Measurements from ENCODE around the gene TNFAIP1. TPM values are rescaled to one million over a fixed set of nuclear protein-coding genes. Genes with fewer than 3 reads are reported as not detected.

Gene TNFAIP1
- polyA plus RNA-seq, 1 donor (not counting 4 experiments of a cell fraction or from before 2014, with no cell fraction given), result 84.6 TPM

DNA sequence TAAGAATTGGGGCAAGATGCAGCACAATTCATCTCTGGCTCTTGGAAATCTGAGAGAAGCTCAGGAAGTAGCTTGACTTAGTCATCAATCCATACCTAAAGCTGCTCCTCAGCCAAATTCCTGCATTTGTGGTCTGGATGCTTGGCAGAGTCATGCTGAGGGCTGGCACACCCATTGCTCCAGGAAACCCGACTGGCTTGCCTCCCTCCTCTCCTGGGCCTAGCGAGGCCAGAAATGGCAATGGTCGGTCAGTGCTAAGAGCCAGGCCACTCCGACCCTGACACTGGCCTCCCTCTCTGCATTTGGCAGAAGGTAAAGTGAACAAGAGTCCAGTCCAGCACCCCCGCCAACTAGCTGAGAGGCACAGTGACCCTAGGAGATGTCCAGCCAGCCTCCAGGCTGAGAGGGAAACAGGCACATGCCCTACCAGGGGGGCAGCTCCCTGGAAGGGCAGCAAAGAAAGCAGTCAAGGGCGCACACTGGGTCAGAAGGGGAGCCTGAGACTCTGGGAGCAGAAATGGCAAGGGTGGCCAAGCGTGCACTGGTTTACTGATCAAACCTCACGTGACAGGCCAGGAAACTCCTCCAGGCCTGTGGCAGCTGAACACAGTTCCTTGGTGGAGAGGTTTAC lies 11.8 kb downstream of the TNFAIP1 start:
- Histone ChIP-seq H3K4me2 (ENCODE audit: control insufficient read depth, extremely low read depth, insufficient read depth, low read depth, low read length) (peak overlapping the region; percentile 45), H3K79me2 (ENCODE audit: control insufficient read depth, insufficient read depth, low read length) (peaks cover 5% of the 10 kb centered on the region), H3K36me3 (ENCODE audit: control insufficient read depth in 2 of 2, extremely low read depth in 1 of 2, insufficient read depth in 2 of 2, low read length in 2 of 2) (peaks cover 45 to 57% of the 10 kb centered on the region in 2 experiments), H3K9me1 (ENCODE audit: control insufficient read depth, extremely low read depth, insufficient read depth, low read length) (no peaks in the 10 kb centered on the region), H3K4me3 (ENCODE audit: control insufficient read depth in 2 of 3, extremely low read depth in 1 of 3, insufficient read depth in 2 of 3, low read depth in 1 of 3, low read length in 3 of 3) (no peak overlapping the region), H4K20me1 (ENCODE audit: control insufficient read depth, extremely low read depth, insufficient read depth, low read length) (no peaks in the 10 kb centered on the region), H3K4me1 (ENCODE audit: control insufficient read depth, extremely low read depth, insufficient read depth, low read length) (peaks cover 29% of the 10 kb centered on the region), H2AFZ (ENCODE audit: control insufficient read depth, low read length) (no peak overlapping the region), H3K9me3 (ENCODE audit: control insufficient read depth, low read depth, low read length) (no peaks in the 10 kb centered on the region), H3K27me3 (ENCODE audit: control insufficient read depth, extremely low read depth, insufficient read depth, low read length) (no peaks in the 10 kb centered on the region), H3K9ac (ENCODE audit: control insufficient read depth, extremely low read depth, insufficient read depth, low read length) (peak overlapping the region; percentile 43), H3K27ac (ENCODE audit: control insufficient read depth, insufficient read depth, low read length) (peak overlapping the region; percentile 58)
- FAIRE-seq, result peak; percentile 100
- TF ChIP-seq, protein P1, sequence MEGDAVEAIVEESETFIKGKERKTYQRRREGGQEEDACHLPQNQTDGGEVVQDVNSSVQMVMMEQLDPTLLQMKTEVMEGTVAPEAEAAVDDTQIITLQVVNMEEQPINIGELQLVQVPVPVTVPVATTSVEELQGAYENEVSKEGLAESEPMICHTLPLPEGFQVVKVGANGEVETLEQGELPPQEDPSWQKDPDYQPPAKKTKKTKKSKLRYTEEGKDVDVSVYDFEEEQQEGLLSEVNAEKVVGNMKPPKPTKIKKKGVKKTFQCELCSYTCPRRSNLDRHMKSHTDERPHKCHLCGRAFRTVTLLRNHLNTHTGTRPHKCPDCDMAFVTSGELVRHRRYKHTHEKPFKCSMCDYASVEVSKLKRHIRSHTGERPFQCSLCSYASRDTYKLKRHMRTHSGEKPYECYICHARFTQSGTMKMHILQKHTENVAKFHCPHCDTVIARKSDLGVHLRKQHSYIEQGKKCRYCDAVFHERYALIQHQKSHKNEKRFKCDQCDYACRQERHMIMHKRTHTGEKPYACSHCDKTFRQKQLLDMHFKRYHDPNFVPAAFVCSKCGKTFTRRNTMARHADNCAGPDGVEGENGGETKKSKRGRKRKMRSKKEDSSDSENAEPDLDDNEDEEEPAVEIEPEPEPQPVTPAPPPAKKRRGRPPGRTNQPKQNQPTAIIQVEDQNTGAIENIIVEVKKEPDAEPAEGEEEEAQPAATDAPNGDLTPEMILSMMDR (optimal IDR thresholded peaks at IDR 0.05 in 1 of 3, IDR thresholded peaks at IDR 0.05 in 1 of 3, conservative IDR thresholded peaks at IDR 0.05 in 1 of 3; ENCODE audit: extremely low read depth in 1 of 3, insufficient read depth in 2 of 3, low read length in 3 of 3), result no peak
- no peak for TF ChIP-seq EZH2 (IDR thresholded peaks at IDR 0.05; ENCODE audit: low read length)
- dilution Hi-C loops (cut with MboI; ENCODE audit: extremely low pct_ligation_motif_present, low sequenced_read_pairs), result no loop called here
- peak; percentile 73 for DNase-seq (ENCODE audit: low read depth, low spot score)

DNA sequence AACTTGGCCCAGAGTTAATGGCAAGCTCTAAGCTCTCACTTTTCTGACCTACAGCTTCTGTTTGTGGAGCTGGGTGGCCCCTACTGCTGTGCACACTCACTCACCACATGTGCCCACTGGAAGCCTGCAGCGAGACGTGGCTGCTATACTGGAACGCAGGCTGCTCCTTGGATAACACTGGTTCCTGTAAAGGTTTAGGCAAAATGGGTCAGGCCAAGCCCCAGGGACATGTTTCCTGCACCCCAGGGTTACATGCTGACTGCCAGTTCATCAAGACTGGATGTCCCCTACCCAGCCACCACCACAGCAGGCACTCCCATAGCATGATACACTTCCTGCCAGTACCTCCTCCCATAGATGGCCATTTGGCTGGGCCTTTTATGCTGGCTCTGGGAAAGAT lies 13.4 kb downstream of the TNFAIP1 start:
- Histone ChIP-seq H3K4me1 (ENCODE audit: control insufficient read depth, extremely low read depth, insufficient read depth, low read length) (peaks cover 29% of the 10 kb centered on the region), H3K4me3 (ENCODE audit: control insufficient read depth in 2 of 3, extremely low read depth in 1 of 3, insufficient read depth in 2 of 3, low read depth in 1 of 3, low read length in 3 of 3) (no peak overlapping the region), H3K9ac (ENCODE audit: control insufficient read depth, extremely low read depth, insufficient read depth, low read length) (no peak overlapping the region), H2AFZ (ENCODE audit: control insufficient read depth, low read length) (no peak overlapping the region), H3K9me1 (ENCODE audit: control insufficient read depth, extremely low read depth, insufficient read depth, low read length) (no peaks in the 10 kb centered on the region), H3K27me3 (ENCODE audit: control insufficient read depth, extremely low read depth, insufficient read depth, low read length) (no peaks in the 10 kb centered on the region), H3K27ac (ENCODE audit: control insufficient read depth, insufficient read depth, low read length) (no peak overlapping the region), H3K36me3 (ENCODE audit: control insufficient read depth in 2 of 2, extremely low read depth in 1 of 2, insufficient read depth in 2 of 2, low read length in 2 of 2) (peaks cover 48 to 57% of the 10 kb centered on the region in 2 experiments), H3K4me2 (ENCODE audit: control insufficient read depth, extremely low read depth, insufficient read depth, low read depth, low read length) (no peak overlapping the region), H3K79me2 (ENCODE audit: control insufficient read depth, insufficient read depth, low read length) (peaks cover 5% of the 10 kb centered on the region), H4K20me1 (ENCODE audit: control insufficient read depth, extremely low read depth, insufficient read depth, low read length) (no peaks in the 10 kb centered on the region), H3K9me3 (ENCODE audit: control insufficient read depth, low read depth, low read length) (no peaks in the 10 kb centered on the region)
- TF ChIP-seq, protein P1 (optimal IDR thresholded peaks at IDR 0.05 in 1 of 3, IDR thresholded peaks at IDR 0.05 in 1 of 3, conservative IDR thresholded peaks at IDR 0.05 in 1 of 3; ENCODE audit: extremely low read depth in 1 of 3, insufficient read depth in 2 of 3, low read length in 3 of 3), result no peak
- TF ChIP-seq EZH2 (IDR thresholded peaks at IDR 0.05; ENCODE audit: low read length), result no peak
- dilution Hi-C loops (cut with MboI; ENCODE audit: extremely low pct_ligation_motif_present, low sequenced_read_pairs), result no loop called here
- DNase-seq (ENCODE audit: low read depth, low spot score), result no peak
- no peak for FAIRE-seq
